Neural crest cell (in vitro differentiated cells): ENCODE measurements around the gene DNAH7. TPM values are rescaled to one million over a fixed set of nuclear protein-coding genes. Genes with fewer than 3 reads are reported as not detected.

ENCODE experiments used
- DNase-seq: peaks from one replicate; pipeline ENCODE4 v3.0.0; 2021; ENCODE audit warnings: low read depth, mixed read lengths, low spot score
- H3K27ac Mint-ChIP-seq: one replicate; pipeline ENCODE4 v1.8.0; 2021; ENCODE audit warnings: mild to moderate bottlenecking, mixed read lengths; ENCODE audit not compliant: unreplicated experiment
- H3K27me3 Mint-ChIP-seq: 2 replicates; pipeline ENCODE4 v1.8.0; 2021; ENCODE audit warnings: low read depth, mild to moderate bottlenecking, mixed read lengths
- H3K36me3 Mint-ChIP-seq: 2 replicates; pipeline ENCODE4 v1.8.0; 2021; ENCODE audit warnings: low read depth, mild to moderate bottlenecking, mixed read lengths
- H3K4me1 Mint-ChIP-seq: 2 replicates; pipeline ENCODE4 v1.8.0; 2021; ENCODE audit warnings: mixed read lengths
- H3K4me3 Mint-ChIP-seq: one replicate; pipeline ENCODE4 v1.8.0; 2021; ENCODE audit warnings: mild to moderate bottlenecking, mixed read lengths
- H3K9me3 Mint-ChIP-seq: 2 replicates; pipeline ENCODE4 v1.8.0; 2021; ENCODE audit warnings: mixed read lengths
- total RNA-seq: library from RNA; stranded (reverse); gene quantifications from 2 replicates; pipeline ENCODE4 v1.2.1, GENCODE V29; 2021
- TF ChIP-seq, protein P1 (sequence below): fragments of 200-600 bp; sonication (generic); conservative IDR thresholded peaks from 2 replicates; pipeline ENCODE4 v1.5.0; 2021; ENCODE audit warnings: antibody characterized with exemption, mild to moderate bottlenecking

DNAH7 gene
- total RNA-seq, 1 donor from 2014 or later, result 1.5 TPM

DNA sequence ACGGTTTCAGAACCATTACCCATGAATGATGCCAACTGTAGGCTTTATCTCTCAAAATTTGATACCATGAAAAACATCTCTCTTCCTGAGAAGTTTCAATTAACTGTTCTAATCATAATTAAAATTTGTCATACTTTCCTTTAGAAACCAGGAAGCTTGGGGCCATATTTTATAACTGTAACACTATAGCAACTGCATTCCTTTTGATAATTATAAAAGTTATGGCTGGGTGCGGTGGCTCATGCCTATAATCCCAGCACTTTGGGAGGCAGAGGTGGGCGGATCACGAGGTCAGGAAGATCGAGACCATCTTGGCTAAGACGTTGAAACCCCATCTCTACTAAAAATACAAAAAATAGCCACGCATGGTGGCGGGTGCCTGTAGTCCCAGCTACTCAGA is 70.6 kb downstream of the DNAH7 start:
- Mint-ChIP-seq H3K36me3 (peaks cover 5% of the 10 kb centered on the region), H3K27ac (no peak overlapping the region), H3K9me3 (peaks cover 7% of the 10 kb centered on the region), H3K4me3 (no peak overlapping the region), H3K27me3 (no peaks in the 10 kb centered on the region), H3K4me1 (no peaks in the 10 kb centered on the region)
- TF ChIP-seq, protein P1, sequence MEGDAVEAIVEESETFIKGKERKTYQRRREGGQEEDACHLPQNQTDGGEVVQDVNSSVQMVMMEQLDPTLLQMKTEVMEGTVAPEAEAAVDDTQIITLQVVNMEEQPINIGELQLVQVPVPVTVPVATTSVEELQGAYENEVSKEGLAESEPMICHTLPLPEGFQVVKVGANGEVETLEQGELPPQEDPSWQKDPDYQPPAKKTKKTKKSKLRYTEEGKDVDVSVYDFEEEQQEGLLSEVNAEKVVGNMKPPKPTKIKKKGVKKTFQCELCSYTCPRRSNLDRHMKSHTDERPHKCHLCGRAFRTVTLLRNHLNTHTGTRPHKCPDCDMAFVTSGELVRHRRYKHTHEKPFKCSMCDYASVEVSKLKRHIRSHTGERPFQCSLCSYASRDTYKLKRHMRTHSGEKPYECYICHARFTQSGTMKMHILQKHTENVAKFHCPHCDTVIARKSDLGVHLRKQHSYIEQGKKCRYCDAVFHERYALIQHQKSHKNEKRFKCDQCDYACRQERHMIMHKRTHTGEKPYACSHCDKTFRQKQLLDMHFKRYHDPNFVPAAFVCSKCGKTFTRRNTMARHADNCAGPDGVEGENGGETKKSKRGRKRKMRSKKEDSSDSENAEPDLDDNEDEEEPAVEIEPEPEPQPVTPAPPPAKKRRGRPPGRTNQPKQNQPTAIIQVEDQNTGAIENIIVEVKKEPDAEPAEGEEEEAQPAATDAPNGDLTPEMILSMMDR, result no peak
- no peak for DNase-seq

DNA sequence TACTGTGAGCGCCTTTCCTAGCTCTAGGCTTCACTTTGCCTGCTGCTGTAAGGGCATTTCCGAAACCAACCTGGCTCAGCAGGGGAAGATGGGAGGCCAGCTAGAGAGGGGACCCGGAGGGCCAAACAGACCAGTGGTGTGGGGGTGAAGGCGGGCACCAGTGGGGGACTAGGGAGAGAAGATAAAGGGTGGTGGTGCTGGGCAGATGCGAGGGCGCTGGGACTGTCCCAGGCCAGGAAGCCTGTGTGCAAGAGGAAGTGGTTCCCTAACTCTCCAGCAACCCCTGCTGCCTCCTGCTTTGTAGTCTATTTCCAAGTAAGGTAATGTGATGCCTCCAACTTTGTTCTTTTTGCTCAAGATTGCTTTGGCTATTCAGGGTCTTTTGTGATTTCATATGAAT is 73.1 kb downstream of the DNAH7 start:
- Mint-ChIP-seq H3K27ac (no peak overlapping the region), H3K27me3 (no peaks in the 10 kb centered on the region), H3K4me1 (no peaks in the 10 kb centered on the region), H3K9me3 (peaks cover 7% of the 10 kb centered on the region), H3K4me3 (no peak overlapping the region), H3K36me3 (peaks cover 5% of the 10 kb centered on the region)
- no peak for DNase-seq
- TF ChIP-seq, protein P1, result no peak

DNA sequence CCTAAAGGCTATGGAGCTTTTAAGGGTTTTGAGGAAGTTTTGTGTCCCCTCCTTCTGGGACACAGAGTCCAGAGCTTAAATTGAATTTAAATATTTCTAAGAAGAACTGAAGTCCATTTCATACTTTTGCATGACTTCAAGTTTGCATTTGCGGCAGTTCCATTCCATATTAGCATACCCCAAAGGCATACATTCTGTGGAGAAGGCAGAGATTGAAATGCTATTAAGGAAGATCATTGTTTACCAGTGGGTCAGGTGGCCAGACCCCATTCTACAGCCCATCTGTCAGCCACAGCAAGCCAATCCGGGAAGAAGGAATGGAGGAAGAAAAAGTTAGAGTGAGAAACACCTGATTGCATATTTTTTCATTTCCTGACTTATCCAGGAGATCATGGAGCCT is 75.0 kb downstream of the DNAH7 start:
- no peak for DNase-seq
- no peaks in the 10 kb centered on the region for H3K4me1 Mint-ChIP-seq
- H3K4me3 Mint-ChIP-seq, result no peak overlapping the region
- TF ChIP-seq, protein P1, result no peak
- H3K27ac Mint-ChIP-seq, result no peak overlapping the region
- peaks cover 7% of the 10 kb centered on the region for H3K9me3 Mint-ChIP-seq
- H3K36me3 Mint-ChIP-seq, result peaks cover 2% of the 10 kb centered on the region
- H3K27me3 Mint-ChIP-seq, result no peaks in the 10 kb centered on the region

DNA sequence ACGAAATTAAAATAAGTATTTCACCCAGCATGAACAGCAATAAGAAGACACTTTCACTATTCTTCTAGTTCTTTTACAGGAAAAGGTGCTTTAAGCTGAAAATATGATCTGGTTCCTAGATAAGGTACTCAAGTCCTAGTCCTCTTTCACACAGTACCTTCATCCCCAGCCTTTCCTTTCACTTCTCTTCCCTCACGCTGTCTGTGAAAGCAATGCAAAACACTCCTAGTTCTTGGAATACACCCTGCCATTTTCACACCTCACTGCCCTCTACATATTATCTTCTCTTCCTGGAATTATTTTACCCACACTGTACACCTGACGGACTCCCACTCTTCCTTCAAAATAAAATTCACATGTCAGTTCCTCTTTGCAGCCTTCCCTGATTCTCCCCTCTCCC is 82.9 kb downstream of the DNAH7 start:
- no peaks in the 10 kb centered on the region for H3K36me3 Mint-ChIP-seq
- H3K27ac Mint-ChIP-seq, result no peak overlapping the region
- H3K4me3 Mint-ChIP-seq, result no peak overlapping the region
- H3K9me3 Mint-ChIP-seq, result peaks cover 3% of the 10 kb centered on the region
- H3K4me1 Mint-ChIP-seq, result peaks cover 3% of the 10 kb centered on the region
- no peaks in the 10 kb centered on the region for H3K27me3 Mint-ChIP-seq
- no peak for DNase-seq
- TF ChIP-seq, protein P1, result no peak

DNA sequence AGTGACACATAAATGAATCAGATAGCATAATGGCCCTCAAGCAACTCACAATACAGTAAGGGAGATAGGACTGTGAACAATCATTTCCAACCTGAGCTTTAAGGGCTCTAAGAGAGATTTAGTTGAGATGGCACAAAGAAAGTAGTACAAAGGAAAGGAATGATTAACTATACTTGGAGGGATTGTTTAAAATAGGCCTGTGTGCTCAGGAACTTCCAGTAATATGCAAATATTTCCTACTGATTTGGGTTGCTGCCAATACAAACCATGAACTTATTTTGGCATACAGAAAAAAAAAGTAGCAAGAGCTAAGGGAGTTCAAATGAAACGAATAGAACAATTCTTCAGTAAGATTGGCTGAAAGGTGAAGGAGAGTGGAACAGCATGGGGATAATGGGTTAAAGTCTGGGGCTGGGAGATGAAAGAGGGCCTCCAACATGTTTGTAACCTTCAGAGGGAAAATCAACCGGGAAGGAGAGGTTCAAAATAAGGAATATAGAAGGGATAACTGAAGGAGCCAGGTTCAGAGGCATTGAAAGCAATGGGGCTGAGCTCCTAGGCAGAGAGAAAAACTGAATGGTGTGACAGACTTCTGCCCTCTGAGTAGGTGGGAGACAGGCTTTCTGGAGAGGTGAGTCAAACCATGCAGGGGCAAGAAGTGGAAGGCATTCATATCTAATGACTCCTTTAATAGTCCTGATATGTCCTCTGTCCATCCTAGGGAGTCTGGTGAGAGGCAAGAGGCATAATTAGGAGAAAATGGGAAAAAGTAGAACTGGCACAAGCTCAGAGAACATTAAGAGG is 83.5 kb downstream of the DNAH7 start:
- peaks cover 3% of the 10 kb centered on the region for H3K9me3 Mint-ChIP-seq
- no peak for DNase-seq
- no peaks in the 10 kb centered on the region for H3K36me3 Mint-ChIP-seq
- H3K4me3 Mint-ChIP-seq, result no peak overlapping the region
- H3K4me1 Mint-ChIP-seq, result peaks cover 3% of the 10 kb centered on the region
- no peak overlapping the region for H3K27ac Mint-ChIP-seq
- H3K27me3 Mint-ChIP-seq, result no peaks in the 10 kb centered on the region
- TF ChIP-seq, protein P1, result no peak
